ENCODE data around the gene RBPJL. TPM values are rescaled to one million over a fixed set of nuclear protein-coding genes. Genes with fewer than 3 reads are reported as not detected.

RBPJL gene
- total and polyA plus RNA-seq, 2 of the 13 experiments (the other 11 are each of a cell fraction or from before 2014, with no cell fraction given), result not detected

DNA sequence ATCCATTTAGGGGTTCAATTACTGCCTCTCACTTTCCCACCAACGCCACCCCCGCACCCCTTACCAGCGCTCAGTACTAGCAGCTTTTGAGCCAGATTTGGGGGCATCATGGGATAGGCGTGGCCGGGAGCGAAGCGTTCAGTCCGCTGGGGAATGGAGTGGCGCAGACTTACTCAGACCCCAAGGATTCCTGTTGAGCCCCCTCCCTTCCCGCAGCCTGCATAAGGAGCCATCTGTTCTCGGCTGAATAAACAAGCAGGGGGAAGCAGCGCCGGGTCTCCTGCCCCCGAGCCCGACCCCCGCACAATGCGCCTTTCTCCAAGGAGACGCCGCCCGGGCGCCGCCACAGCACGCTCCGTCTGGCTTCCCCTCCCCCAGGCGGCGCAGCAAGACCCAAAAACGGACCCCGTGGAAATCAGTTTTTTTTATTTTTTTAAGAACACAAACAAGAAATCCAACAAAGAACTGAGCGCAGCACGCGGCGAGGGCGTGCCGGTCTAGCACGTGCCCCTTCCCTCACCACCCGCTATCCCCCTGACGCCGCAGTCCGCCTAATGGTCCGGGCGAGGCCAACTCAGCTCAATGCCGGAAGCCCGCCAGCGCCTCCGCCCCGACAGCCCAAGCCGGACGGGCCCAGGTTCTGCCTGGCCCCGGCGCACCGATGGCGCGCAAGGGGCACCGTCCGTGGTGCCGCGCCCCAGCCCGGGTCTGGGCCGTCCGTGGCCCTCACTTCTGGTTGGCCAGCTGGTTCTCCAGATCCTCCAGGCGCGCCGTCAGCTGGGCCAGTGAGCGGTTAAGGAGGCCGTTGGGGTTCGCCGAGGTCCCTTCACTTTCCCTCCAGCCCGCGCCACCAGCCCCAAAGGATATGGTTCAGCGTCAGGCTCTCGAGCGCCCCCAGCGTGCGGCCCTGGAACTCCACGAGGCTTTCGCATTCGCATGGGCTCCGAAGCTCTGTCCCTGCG, 13.3 kb upstream of the RBPJL start (continued):
- TF ChIP-seq, protein P1, sequence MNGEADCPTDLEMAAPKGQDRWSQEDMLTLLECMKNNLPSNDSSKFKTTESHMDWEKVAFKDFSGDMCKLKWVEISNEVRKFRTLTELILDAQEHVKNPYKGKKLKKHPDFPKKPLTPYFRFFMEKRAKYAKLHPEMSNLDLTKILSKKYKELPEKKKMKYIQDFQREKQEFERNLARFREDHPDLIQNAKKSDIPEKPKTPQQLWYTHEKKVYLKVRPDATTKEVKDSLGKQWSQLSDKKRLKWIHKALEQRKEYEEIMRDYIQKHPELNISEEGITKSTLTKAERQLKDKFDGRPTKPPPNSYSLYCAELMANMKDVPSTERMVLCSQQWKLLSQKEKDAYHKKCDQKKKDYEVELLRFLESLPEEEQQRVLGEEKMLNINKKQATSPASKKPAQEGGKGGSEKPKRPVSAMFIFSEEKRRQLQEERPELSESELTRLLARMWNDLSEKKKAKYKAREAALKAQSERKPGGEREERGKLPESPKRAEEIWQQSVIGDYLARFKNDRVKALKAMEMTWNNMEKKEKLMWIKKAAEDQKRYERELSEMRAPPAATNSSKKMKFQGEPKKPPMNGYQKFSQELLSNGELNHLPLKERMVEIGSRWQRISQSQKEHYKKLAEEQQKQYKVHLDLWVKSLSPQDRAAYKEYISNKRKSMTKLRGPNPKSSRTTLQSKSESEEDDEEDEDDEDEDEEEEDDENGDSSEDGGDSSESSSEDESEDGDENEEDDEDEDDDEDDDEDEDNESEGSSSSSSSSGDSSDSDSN (CRISPR knock-in tag; IDR thresholded peaks at IDR 0.05), result peak; percentile 48
- TF ChIP-seq ZNF501 (CRISPR knock-in tag; IDR thresholded peaks at IDR 0.05), result peak; percentile 57
- TF ChIP-seq KLF15 (CRISPR knock-in tag; IDR thresholded peaks at IDR 0.05; ENCODE audit: borderline replicate concordance), result 0 out of 2 replicates have a peak, but pooled peaks have one; percentile 37
- peak; percentile 65; the same call in 1 of the 2 replicates for TF ChIP-seq ZNF839 (CRISPR knock-in tag; IDR thresholded peaks at IDR 0.05; ENCODE audit: borderline replicate concordance)
- 0 out of 2 replicates have a peak, but pooled peaks have one; percentile 29 for TF ChIP-seq ZNF12 (CRISPR knock-in tag; IDR thresholded peaks at IDR 0.05)
- TF ChIP-seq, protein P2, sequence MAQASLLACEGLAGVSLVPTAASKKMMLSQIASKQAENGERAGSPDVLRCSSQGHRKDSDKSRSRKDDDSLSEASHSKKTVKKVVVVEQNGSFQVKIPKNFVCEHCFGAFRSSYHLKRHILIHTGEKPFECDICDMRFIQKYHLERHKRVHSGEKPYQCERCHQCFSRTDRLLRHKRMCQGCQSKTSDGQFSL (CRISPR knock-in tag; IDR thresholded peaks at IDR 0.05), result 0 out of 2 replicates have a peak, but pooled peaks have one; percentile 33
- TF ChIP-seq PRPF4 (IDR thresholded peaks at IDR 0.05; ENCODE audit: low read depth, low read length, poor library complexity, severe bottlenecking), result no peak
- no peak for TF ChIP-seq GTF3A (CRISPR knock-in tag; conservative IDR thresholded peaks at IDR 0.05)
- peak; percentile 57; the same call in 1 of the 2 replicates for TF ChIP-seq ZNF331 (CRISPR knock-in tag; IDR thresholded peaks at IDR 0.05)
- TF ChIP-seq NR2F6 (IDR thresholded peaks at IDR 0.05), result no peak
- TF ChIP-seq NR2F6 (CRISPR knock-in tag; IDR thresholded peaks at IDR 0.05), result 0 out of 2 replicates have a peak, but pooled peaks have one; percentile 11
- peak; percentile 43; the same call in 1 of the 2 replicates for TF ChIP-seq MED1 (CRISPR knock-in tag; IDR thresholded peaks at IDR 0.05)
- TF ChIP-seq, protein P3, sequence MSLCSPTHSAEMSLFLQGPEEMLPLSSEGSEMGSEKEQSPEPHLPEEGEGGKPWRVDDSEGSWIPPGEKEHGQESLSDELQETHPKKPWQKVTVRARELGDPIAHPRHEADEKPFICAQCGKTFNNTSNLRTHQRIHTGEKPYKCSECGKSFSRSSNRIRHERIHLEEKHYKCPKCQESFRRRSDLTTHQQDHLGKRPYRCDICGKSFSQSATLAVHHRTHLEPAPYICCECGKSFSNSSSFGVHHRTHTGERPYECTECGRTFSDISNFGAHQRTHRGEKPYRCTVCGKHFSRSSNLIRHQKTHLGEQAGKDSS (CRISPR knock-in tag; IDR thresholded peaks at IDR 0.05; ENCODE audit: borderline replicate concordance, low read depth), result 0 out of 2 replicates have a peak, but pooled peaks have one; percentile 36
- TF ChIP-seq KDM5B (CRISPR knock-in tag; IDR thresholded peaks at IDR 0.05; ENCODE audit: borderline replicate concordance), result peak; percentile 78; the same call in 1 of the 2 replicates
- peak; percentile 36; the same call in 1 of the 2 replicates for TF ChIP-seq SALL1 (CRISPR knock-in tag; IDR thresholded peaks at IDR 0.05)
- TF ChIP-seq RNF2 (conservative IDR thresholded peaks at IDR 0.05; ENCODE audit: low read depth), result 0 out of 2 replicates have a peak, but pooled peaks have one; percentile 60
- no peak for TF ChIP-seq ZNF3 (CRISPR knock-in tag; IDR thresholded peaks at IDR 0.05)
- TF ChIP-seq FOSL2 (CRISPR knock-in tag; IDR thresholded peaks at IDR 0.05), result peak; percentile 15; the same call in 1 of the 2 replicates
- TF ChIP-seq, protein P4, sequence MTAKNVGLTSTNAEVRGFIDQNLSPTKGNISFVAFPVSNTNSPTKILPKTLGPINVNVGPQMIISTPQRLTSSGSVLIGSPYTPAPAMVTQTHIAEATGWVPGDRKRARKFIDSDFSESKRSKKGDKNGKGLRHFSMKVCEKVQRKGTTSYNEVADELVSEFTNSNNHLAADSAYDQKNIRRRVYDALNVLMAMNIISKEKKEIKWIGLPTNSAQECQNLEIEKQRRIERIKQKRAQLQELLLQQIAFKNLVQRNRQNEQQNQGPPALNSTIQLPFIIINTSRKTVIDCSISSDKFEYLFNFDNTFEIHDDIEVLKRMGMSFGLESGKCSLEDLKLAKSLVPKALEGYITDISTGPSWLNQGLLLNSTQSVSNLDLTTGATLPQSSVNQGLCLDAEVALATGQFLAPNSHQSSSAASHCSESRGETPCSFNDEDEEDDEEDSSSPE (CRISPR knock-in tag; IDR thresholded peaks at IDR 0.05), result peak; percentile 45; the same call in 1 of the 2 replicates
- 0 out of 2 replicates have a peak, but pooled peaks have one; percentile 23 for TF ChIP-seq ISL2 (CRISPR knock-in tag; IDR thresholded peaks at IDR 0.05)
- TF ChIP-seq ZFP82 (CRISPR knock-in tag; IDR thresholded peaks at IDR 0.05; ENCODE audit: borderline replicate concordance), result peak; percentile 62; the same call in 1 of the 2 replicates
- TF ChIP-seq ZNF556 (CRISPR knock-in tag; IDR thresholded peaks at IDR 0.05; ENCODE audit: borderline replicate concordance), result 0 out of 2 replicates have a peak, but pooled peaks have one; percentile 29
- TF ChIP-seq ZNF33A (CRISPR knock-in tag; IDR thresholded peaks at IDR 0.05; ENCODE audit: borderline replicate concordance), result peak; percentile 97; the same call in 1 of the 2 replicates

Data from HepG2 (cell line).